SK-N-SH treated with all-trans-retinoic acid at 6 μM for 48 hours (cell line): ENCODE results near the gene XPNPEP2.

Source experiments
- ARNTL ChIP-seq: fragments of 450-650 bp; formaldehyde crosslinking; IDR thresholded peaks from 2 replicates; pipeline ENCODE4 v1.5.0; 2020; ENCODE audit warnings: low read depth, mild to moderate bottlenecking, moderate library complexity, borderline replicate concordance
- BACH2 ChIP-seq: fragments of 250-450 bp; sonication (Bioruptor Pico); IDR thresholded peaks from 2 replicates; pipeline ENCODE4 v1.9.0; 2021; ENCODE audit warnings: mild to moderate bottlenecking, borderline replicate concordance
- CREB5 ChIP-seq: fragments of 250-450 bp; sonication (Bioruptor Pico); IDR thresholded peaks from 2 replicates; pipeline ENCODE4 v1.5.1; 2020; ENCODE audit warnings: low read depth, mild to moderate bottlenecking, moderate library complexity
- ISL1 ChIP-seq: fragments of 250-450 bp; sonication (Bioruptor Pico); IDR thresholded peaks from 2 replicates; pipeline ENCODE4 v2.1.2; 2022; ENCODE audit warnings: mild to moderate bottlenecking, moderate library complexity
- PATZ1 ChIP-seq: fragments of 250-450 bp; sonication (Bioruptor Pico); IDR thresholded peaks from 2 replicates; pipeline ENCODE4 v1.8.0; 2020; ENCODE audit warnings: mild to moderate bottlenecking, moderate library complexity, borderline replicate concordance
- PPARA ChIP-seq: fragments of 250-450 bp; sonication (Bioruptor Pico); IDR thresholded peaks from 2 replicates; pipeline ENCODE4 v1.5.0; 2020; ENCODE audit warnings: mild to moderate bottlenecking, borderline replicate concordance
- RARB ChIP-seq: fragments of 250-450 bp; sonication (Bioruptor Pico); IDR thresholded peaks from 2 replicates; pipeline ENCODE4 v1.8.0; 2021; ENCODE audit warnings: mild to moderate bottlenecking, moderate library complexity
- SNAI2 ChIP-seq: fragments of 250-450 bp; sonication (Bioruptor Pico); IDR thresholded peaks from 2 replicates; pipeline ENCODE4 v1.5.0; 2020; ENCODE audit warnings: mild to moderate bottlenecking, moderate library complexity
- TCF4 ChIP-seq: fragments of 250-450 bp; sonication (Bioruptor Pico); IDR thresholded peaks from 2 replicates; pipeline ENCODE4 v1.8.0; 2021; ENCODE audit warnings: mild to moderate bottlenecking, moderate library complexity, borderline replicate concordance
- ZC3H10 ChIP-seq: fragments of 250-450 bp; sonication (Bioruptor Pico); IDR thresholded peaks from 2 replicates; pipeline ENCODE4 v1.5.1; 2021; ENCODE audit warnings: mild to moderate bottlenecking, moderate library complexity
- ZFP3 ChIP-seq: fragments of 250-450 bp; sonication (Bioruptor Pico); IDR thresholded peaks from 2 replicates; pipeline ENCODE4 v1.5.0; 2020; ENCODE audit warnings: mild to moderate bottlenecking, moderate library complexity
- ZNF70 ChIP-seq: fragments of 450-650 bp; formaldehyde crosslinking; IDR thresholded peaks from 2 replicates; pipeline ENCODE4 v1.5.0; 2020; ENCODE audit warnings: mild to moderate bottlenecking, moderate library complexity
- ZNF8 ChIP-seq: fragments of 450-650 bp; formaldehyde crosslinking; IDR thresholded peaks from 2 replicates; pipeline ENCODE4 v1.5.0; 2020; ENCODE audit warnings: mild to moderate bottlenecking, moderate library complexity

DNA sequence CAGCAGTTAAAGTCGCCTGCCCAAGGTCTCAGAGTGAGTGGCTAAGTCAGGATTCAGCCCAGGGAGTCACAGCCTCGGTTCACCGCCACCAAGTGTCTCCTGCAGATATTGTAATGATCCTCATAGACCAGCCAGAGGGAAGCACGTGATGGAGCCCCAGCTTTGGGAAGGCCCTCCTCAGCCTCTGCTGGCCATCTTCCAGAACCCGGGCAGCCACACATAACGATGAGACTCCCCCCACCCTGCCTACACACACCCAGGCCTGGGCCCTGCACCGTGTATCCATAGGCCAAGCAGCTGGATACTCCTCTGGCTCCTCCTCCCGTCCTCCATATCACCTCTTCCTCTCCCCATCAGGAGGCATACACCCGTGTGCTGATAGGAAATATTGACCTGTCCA, 21.4 kb downstream of the XPNPEP2 start:
- TF ChIP-seq ZC3H10 (CRISPR knock-in tag) (no peak), ISL1 (CRISPR knock-in tag) (no peak), ZNF70 (CRISPR knock-in tag) (no peak), ZFP3 (no peak), CREB5 (CRISPR knock-in tag) (no peak), RARB (CRISPR knock-in tag) (no peak), ZNF8 (no peak), PATZ1 (CRISPR knock-in tag) (no peak), SNAI2 (CRISPR knock-in tag) (no peak), ARNTL (CRISPR knock-in tag) (no peak), TCF4 (CRISPR knock-in tag) (no peak), BACH2 (CRISPR knock-in tag) (no peak), PPARA (CRISPR knock-in tag) (no peak)
